Osteocyte (in vitro differentiated cells): ENCODE data around the gene RBMS3. TPM values are rescaled to one million over a fixed set of nuclear protein-coding genes. Genes with fewer than 3 reads are reported as not detected.

ENCODE experiments used
- DNase-seq: peaks from one replicate; pipeline ENCODE4 v3.0.0; 2021; ENCODE audit warnings: mixed read lengths; ENCODE audit not compliant: unreplicated experiment; ENCODE audit errors: extremely low spot score
- H3K27ac Mint-ChIP-seq: one replicate; pipeline ENCODE4 v1.8.0; 2021; ENCODE audit warnings: mild to moderate bottlenecking, mixed read lengths; ENCODE audit not compliant: unreplicated experiment
- H3K27me3 Mint-ChIP-seq: one replicate; pipeline ENCODE4 v1.8.0; 2021; ENCODE audit warnings: mixed read lengths; ENCODE audit not compliant: unreplicated experiment
- H3K36me3 Mint-ChIP-seq: one replicate; pipeline ENCODE4 v1.8.0; 2021; ENCODE audit warnings: mixed read lengths; ENCODE audit not compliant: unreplicated experiment
- H3K4me1 Mint-ChIP-seq: one replicate; pipeline ENCODE4 v1.8.0; 2021; ENCODE audit warnings: mixed read lengths; ENCODE audit not compliant: unreplicated experiment
- H3K4me3 Mint-ChIP-seq: one replicate; pipeline ENCODE4 v1.8.0; 2021; ENCODE audit warnings: mild to moderate bottlenecking, moderate library complexity, mixed read lengths; ENCODE audit not compliant: unreplicated experiment
- H3K9me3 Mint-ChIP-seq: one replicate; pipeline ENCODE4 v1.8.0; 2021; ENCODE audit warnings: mixed read lengths; ENCODE audit not compliant: unreplicated experiment
- CTCF ChIP-seq: fragments of 200-600 bp; sonication (generic); IDR thresholded peaks from 2 replicates; pipeline ENCODE4 v1.5.0; 2021; ENCODE audit warnings: antibody characterized with exemption, mild to moderate bottlenecking, moderate library complexity
- total RNA-seq: library from RNA; stranded (reverse); gene quantifications from 2 replicates; pipeline ENCODE4 v1.2.1, GENCODE V29; 2021

RBMS3 gene
- total RNA-seq, 1 donor from 2014 or later = 64.2 TPM

DNA sequence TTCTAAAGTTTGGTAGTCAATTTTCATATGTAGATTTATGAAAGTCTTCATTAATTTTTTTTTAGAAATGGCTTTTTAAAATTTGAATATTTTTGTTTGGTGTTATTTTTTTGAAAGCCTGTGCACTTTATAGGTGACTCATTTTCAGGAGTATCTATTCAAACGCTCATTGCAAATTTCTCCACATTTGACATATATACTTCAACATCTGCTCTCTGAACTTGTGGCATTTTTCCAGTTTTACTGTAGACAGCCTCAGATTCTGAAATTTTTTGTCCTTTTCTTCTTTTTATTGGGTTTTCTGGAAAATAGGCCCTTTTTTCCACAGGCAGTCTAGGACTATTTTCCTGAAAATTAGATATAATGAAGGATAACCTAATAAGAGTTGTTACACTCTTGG, 396.6 kb downstream of the RBMS3 start:
- H3K36me3 Mint-ChIP-seq = peaks cover 8% of the 10 kb centered on the region
- no peak overlapping the region for H3K27ac Mint-ChIP-seq
- H3K4me1 Mint-ChIP-seq = peaks cover 3% of the 10 kb centered on the region
- no peak for TF ChIP-seq CTCF
- no peak overlapping the region for H3K4me3 Mint-ChIP-seq
- H3K9me3 Mint-ChIP-seq = peaks cover 12% of the 10 kb centered on the region
- H3K27me3 Mint-ChIP-seq = no peaks in the 10 kb centered on the region
- DNase-seq = no peak

GRCh38 chr3:29679944-29680343, 399.1 kb downstream of the RBMS3 start:
- Mint-ChIP-seq H3K36me3 (no peaks in the 10 kb centered on the region), H3K27ac (no peak overlapping the region), H3K4me1 (peaks cover 17% of the 10 kb centered on the region), H3K9me3 (peaks cover 3% of the 10 kb centered on the region), H3K27me3 (no peaks in the 10 kb centered on the region), H3K4me3 (no peak overlapping the region)
- TF ChIP-seq CTCF = no peak
- DNase-seq = no peak

DNA sequence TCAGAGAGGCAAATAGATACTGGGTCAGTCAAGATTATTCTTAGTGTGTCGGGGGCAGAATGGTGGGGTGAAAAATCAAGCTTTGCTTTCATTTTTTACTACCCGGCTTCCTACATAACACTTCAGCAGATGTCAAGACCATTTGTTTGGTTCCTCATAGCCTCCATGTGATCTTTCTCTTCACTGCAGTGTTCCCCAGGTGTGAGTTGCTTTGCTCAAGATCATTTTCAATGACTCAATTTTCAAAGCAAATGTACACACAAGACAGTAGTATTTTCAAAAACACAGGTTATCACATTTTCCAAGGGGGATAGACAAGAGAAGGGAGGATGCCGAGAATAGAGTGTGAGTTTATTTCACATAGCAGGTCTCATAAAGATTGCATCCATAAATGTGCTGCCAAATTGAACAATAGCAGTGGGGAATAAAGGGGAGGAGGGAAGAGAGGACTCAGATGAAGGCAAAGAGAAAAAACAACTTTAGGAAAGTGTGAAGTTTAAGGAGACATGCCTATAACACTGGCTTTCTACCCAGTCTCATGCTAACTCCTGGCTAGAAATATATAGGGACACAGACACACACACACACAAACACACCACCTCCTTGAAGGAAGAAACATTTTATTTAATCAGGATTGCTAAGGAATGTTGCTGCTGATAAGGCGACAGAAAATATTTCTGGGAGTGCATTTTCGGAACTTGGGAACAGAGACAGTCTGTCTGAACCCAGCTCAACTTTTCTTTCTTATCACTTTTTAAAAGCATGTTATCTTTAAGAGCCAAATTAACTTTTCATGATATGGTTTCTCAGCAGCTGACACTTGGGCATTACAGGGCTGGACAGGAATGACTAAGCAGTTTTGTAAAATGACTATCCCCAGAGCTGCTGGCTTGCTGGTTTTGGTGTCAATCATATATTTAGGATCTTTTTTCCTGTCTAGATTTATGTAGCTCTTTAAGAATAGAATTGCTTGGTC, 402.4 kb downstream of the RBMS3 start:
- no peaks in the 10 kb centered on the region for H3K9me3 Mint-ChIP-seq

GRCh38 chr3:29686889-29687592, 406.2 kb downstream of the RBMS3 start:
- Mint-ChIP-seq H3K27ac (peak overlapping the region; percentile 75), H3K27me3 (no peaks in the 10 kb centered on the region), H3K4me1 (peaks cover 50% of the 10 kb centered on the region), H3K4me3 (no peak overlapping the region), H3K36me3 (peaks cover 8% of the 10 kb centered on the region), H3K9me3 (no peaks in the 10 kb centered on the region)
- no peak for DNase-seq
- no peak for TF ChIP-seq CTCF

More for the DNA sequence above, 402.4 kb downstream of the RBMS3 start:
- Mint-ChIP-seq H3K4me3 (no peak overlapping the region), H3K27me3 (no peaks in the 10 kb centered on the region), H3K36me3 (peaks cover 3% of the 10 kb centered on the region), H3K4me1 (peaks cover 35% of the 10 kb centered on the region), H3K27ac (peak overlapping the region; percentile 89)
- DNase-seq = no peak
- TF ChIP-seq CTCF = no peak
